HUES48 (cell line): ENCODE results near the gene DDR1.

Experiments
- H3K27ac ChIP-seq: one replicate; pipeline ENCODE4 v1.7.0; 2013; ENCODE audit warnings: low read depth, low read length, inconsistent platforms
- H3K27me3 ChIP-seq: 2 replicates; pipeline ENCODE4 v1.6.1; 2013; ENCODE audit warnings: mild to moderate bottlenecking, low read length; ENCODE audit not compliant: control insufficient read depth, insufficient read depth
- H3K36me3 ChIP-seq: 2 replicates; pipeline ENCODE4 v1.6.1; 2013; ENCODE audit warnings: low read length; ENCODE audit not compliant: control insufficient read depth, insufficient read depth
- H3K4me1 ChIP-seq: 2 replicates; pipeline ENCODE4 v1.6.1; 2013; ENCODE audit warnings: mild to moderate bottlenecking, low read length; ENCODE audit not compliant: control insufficient read depth, insufficient read depth
- H3K4me3 ChIP-seq: 2 replicates; pipeline ENCODE4 v1.5.1; 2013; ENCODE audit warnings: mild to moderate bottlenecking, low read depth, low read length
- H3K9ac ChIP-seq: 2 replicates; pipeline ENCODE4 v1.6.1; 2013; ENCODE audit warnings: mild to moderate bottlenecking, low read depth, low read length, moderate library complexity
- H3K9me3 ChIP-seq: 2 replicates; pipeline ENCODE4 v1.6.1; 2013; ENCODE audit warnings: low read length; ENCODE audit not compliant: control insufficient read depth, insufficient read depth

The DDR1 gene

GRCh38 chr6:30889921-30890645, 5.8 kb downstream of the DDR1 start:
- H3K9me3 ChIP-seq, result no peaks in the 10 kb centered on the region
- no peaks in the 10 kb centered on the region for H3K27me3 ChIP-seq
- H3K36me3 ChIP-seq, result peaks cover 67% of the 10 kb centered on the region
- peaks cover 16% of the 10 kb centered on the region for H3K4me1 ChIP-seq
- no peak overlapping the region for H3K9ac ChIP-seq
- no peak overlapping the region for H3K4me3 ChIP-seq
- no peak overlapping the region for H3K27ac ChIP-seq

- H3K27me3 ChIP-seq, result no peaks in the 10 kb centered on the region
- peaks cover 8% of the 10 kb centered on the region for H3K4me1 ChIP-seq
- H3K4me3 ChIP-seq, result no peak overlapping the region
- no peak overlapping the region for H3K9ac ChIP-seq
- peaks cover 74% of the 10 kb centered on the region for H3K36me3 ChIP-seq
- no peak overlapping the region for H3K27ac ChIP-seq
- H3K9me3 ChIP-seq, result no peaks in the 10 kb centered on the region
Measured at GRCh38 chr6:30890646-30891449, 6.5 kb downstream of the DDR1 start.

DNA sequence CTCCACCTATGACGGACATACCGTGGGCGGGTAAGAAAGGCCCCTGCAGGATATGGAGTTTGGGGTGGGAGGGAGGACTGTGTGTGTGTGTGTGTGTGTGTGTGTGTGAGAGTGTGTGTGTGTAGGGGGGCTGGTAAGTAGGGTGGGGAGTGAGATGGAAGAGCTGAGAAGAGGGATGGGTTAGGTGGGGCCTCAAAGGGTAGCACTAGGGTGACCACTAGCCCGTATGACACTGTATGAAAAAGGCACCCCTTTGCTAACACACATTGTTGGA, 7.1 kb downstream of the DDR1 start:
- peaks cover 80% of the 10 kb centered on the region for H3K36me3 ChIP-seq
- H3K4me1 ChIP-seq, result peaks cover 7% of the 10 kb centered on the region
- no peak overlapping the region for H3K9ac ChIP-seq
- H3K9me3 ChIP-seq, result no peaks in the 10 kb centered on the region
- H3K4me3 ChIP-seq, result no peak overlapping the region
- no peak overlapping the region for H3K27ac ChIP-seq
- no peaks in the 10 kb centered on the region for H3K27me3 ChIP-seq

GRCh38 chr6:30891816-30892538, 7.7 kb downstream of the DDR1 start:
- H3K9ac ChIP-seq, result no peak overlapping the region
- H3K9me3 ChIP-seq, result no peaks in the 10 kb centered on the region
- peaks cover 1% of the 10 kb centered on the region for H3K4me1 ChIP-seq
- no peak overlapping the region for H3K27ac ChIP-seq
- H3K36me3 ChIP-seq, result peaks cover 86% of the 10 kb centered on the region
- no peaks in the 10 kb centered on the region for H3K27me3 ChIP-seq
- H3K4me3 ChIP-seq, result no peak overlapping the region

DNA sequence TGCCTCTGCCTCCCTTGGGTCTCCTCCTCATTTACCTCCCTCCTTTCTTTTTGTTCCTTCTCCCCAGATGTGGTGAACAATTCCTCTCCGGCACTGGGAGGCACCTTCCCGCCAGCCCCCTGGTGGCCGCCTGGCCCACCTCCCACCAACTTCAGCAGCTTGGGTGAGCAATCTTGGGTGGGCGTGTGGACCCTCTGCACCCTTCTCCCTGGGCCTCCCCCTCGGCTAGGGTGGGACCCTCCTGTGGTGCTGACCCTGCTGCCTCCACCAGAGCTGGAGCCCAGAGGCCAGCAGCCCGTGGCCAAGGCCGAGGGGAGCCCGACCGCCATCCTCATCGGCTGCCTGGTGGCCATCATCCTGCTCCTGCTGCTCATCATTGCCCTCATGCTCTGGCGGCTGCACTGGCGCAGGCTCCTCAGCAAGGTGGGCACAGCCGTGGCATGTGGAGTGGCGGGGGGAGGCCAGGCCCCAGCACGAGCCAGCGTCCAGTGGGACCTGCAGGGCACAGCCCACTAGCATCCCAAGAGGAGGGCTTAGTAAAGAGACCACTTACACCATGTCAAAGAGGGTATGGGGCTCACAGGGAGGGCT, 8.8 kb downstream of the DDR1 start:
- Histone ChIP-seq H3K4me3 (no peak overlapping the region), H3K27ac (no peak overlapping the region), H3K9me3 (no peaks in the 10 kb centered on the region), H3K9ac (no peak overlapping the region), H3K4me1 (no peaks in the 10 kb centered on the region), H3K36me3 (peaks cover 96% of the 10 kb centered on the region), H3K27me3 (no peaks in the 10 kb centered on the region)

DNA sequence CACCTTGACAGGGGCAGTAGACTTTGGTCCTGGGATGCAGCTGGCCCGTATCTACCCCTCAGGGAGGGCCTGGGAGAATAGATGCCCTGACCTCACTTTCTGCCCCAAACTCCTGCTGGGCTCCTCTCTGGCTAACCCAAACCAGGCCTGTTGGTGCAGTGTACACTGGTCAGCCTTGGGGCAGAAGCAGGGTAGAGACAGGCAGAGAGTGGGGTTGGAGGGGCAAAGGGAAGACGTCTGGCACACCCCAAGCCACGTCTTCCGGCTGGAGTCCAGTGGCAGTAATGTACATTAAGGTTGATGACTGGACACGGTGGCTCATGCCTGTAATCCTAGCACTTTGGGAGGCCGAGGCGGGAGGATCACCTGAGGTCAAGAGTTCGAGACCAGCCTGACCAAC, 9.3 kb downstream of the DDR1 start:
- no peak overlapping the region for H3K4me3 ChIP-seq
- H3K9me3 ChIP-seq, result no peaks in the 10 kb centered on the region
- H3K36me3 ChIP-seq, result peaks cover 98% of the 10 kb centered on the region
- H3K9ac ChIP-seq, result no peak overlapping the region
- no peak overlapping the region for H3K27ac ChIP-seq
- H3K4me1 ChIP-seq, result no peaks in the 10 kb centered on the region
- no peaks in the 10 kb centered on the region for H3K27me3 ChIP-seq

GRCh38 chr6:30894381-30894780, 10.1 kb downstream of the DDR1 start:
- Histone ChIP-seq H3K4me1 (no peaks in the 10 kb centered on the region), H3K9me3 (no peaks in the 10 kb centered on the region), H3K9ac (no peak overlapping the region), H3K27ac (no peak overlapping the region), H3K4me3 (no peak overlapping the region), H3K27me3 (no peaks in the 10 kb centered on the region), H3K36me3 (peaks cover 98% of the 10 kb centered on the region)

DNA sequence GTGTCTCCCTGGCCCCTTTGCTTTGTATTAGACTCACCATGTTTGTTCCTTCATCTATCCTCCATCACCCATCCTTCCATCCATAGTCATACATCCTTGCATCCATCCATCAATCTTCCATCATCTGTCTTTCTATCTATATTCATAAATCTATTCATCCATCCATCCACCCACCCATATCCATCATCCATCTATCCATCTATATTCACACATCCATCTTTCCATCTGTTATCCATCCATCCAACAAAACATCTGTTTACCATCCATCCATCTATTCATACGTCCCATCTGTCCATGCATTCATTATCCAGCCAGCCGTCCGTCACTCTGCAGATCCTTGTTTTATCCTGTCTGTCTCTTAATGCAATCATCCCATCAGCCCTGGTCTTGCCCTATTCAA, 10.6 kb downstream of the DDR1 start:
- H3K4me1 ChIP-seq, result no peaks in the 10 kb centered on the region
- H3K27me3 ChIP-seq, result no peaks in the 10 kb centered on the region
- no peak overlapping the region for H3K9ac ChIP-seq
- H3K4me3 ChIP-seq, result no peak overlapping the region
- peaks cover 98% of the 10 kb centered on the region for H3K36me3 ChIP-seq
- no peaks in the 10 kb centered on the region for H3K9me3 ChIP-seq
- no peak overlapping the region for H3K27ac ChIP-seq

- Histone ChIP-seq H3K27me3 (no peaks in the 10 kb centered on the region), H3K4me1 (no peaks in the 10 kb centered on the region), H3K9ac (no peak overlapping the region), H3K4me3 (no peak overlapping the region), H3K9me3 (no peaks in the 10 kb centered on the region), H3K27ac (no peak overlapping the region), H3K36me3 (peaks cover 98% of the 10 kb centered on the region)
Measured at GRCh38 chr6:30895343-30895742, 11.0 kb downstream of the DDR1 start.

GRCh38 chr6:30896541-30896940, 12.2 kb downstream of the DDR1 start:
- no peaks in the 10 kb centered on the region for H3K27me3 ChIP-seq
- H3K27ac ChIP-seq, result no peak overlapping the region
- H3K36me3 ChIP-seq, result peaks cover 86% of the 10 kb centered on the region
- H3K9ac ChIP-seq, result no peak overlapping the region
- no peak overlapping the region for H3K4me3 ChIP-seq
- no peaks in the 10 kb centered on the region for H3K9me3 ChIP-seq
- no peaks in the 10 kb centered on the region for H3K4me1 ChIP-seq

GRCh38 chr6:30897882-30898281, 13.6 kb downstream of the DDR1 start:
- Histone ChIP-seq H3K27ac (no peak overlapping the region), H3K9ac (no peak overlapping the region), H3K4me1 (no peaks in the 10 kb centered on the region), H3K36me3 (peaks cover 73% of the 10 kb centered on the region), H3K4me3 (no peak overlapping the region), H3K27me3 (no peaks in the 10 kb centered on the region), H3K9me3 (no peaks in the 10 kb centered on the region)
